Smooth muscle cell of the brain vasculature (primary cell): Measurements from ENCODE around the gene TRAF2.

Experiments
- DNase-seq: peaks from one replicate; pipeline ENCODE4 v3.0.0-alpha.2; 2012; ENCODE audit warnings: low read depth, low spot score

Gene TRAF2

DNA sequence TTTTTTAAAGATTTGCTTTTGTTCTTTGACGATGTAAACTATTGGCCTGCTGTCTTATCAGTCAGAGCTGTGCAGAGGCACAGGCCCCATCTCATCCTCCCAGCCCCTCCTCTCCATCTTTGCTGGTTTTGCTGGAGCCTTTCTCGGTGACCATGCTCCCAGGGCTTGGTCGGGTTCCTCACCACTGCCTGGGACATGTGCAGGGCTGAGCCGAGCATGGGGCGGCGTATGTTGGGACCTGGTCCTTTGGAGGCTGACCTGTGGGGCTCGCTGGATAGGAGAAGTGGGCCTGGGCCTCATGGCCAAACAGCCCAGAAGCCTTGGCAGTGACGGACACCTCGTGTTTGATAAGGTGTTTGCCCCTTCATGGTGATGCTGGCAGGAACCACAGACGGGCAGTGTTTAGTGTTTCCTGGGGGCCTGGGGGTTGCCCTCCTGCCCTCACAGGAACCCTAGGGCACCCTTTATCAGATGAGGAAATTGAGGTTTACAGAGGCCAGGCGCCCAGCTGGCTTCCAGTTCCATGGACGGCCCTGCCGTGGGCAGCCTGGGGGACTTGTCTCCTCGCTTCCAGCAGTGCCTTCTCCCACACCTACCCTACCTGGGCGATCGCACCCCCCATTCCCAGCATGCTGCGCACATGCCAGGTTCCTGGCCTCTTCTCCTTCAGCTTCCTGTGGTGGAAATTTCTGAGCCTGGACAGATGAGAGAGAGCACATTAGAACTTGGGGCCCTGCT, 27.6 kb downstream of the TRAF2 start:
- DNase-seq = no peak

GRCh38 chr9:136915632-136916329, 29.5 kb downstream of the TRAF2 start:
- DNase-seq = no peak

- DNase-seq = no peak
These were observed 30.2 kb downstream of the TRAF2 start for GRCh38 chr9:136916330-136917184.

DNA sequence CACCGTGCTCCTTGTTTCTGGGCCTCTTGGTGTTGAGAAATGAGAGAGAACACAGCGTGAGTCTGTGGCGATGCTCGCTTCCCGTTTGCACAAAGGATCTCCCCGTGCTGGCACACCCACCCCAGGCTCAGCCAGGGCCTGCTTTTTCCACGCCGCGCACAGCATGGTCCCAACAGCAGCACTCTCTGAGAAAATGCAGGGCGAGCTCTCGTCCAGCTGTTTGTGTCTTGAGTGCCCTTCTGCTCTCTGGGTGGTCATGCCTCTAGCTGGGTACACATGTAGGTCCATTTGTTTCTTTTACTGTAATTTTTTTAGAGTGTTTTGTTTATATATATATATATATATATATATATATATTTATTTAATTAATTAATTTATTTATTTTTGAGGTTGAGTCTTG, 31.6 kb downstream of the TRAF2 start:
- DNase-seq = no peak

GRCh38 chr9:136920069-136920468, 33.8 kb downstream of the TRAF2 start:
- no peak for DNase-seq

DNA sequence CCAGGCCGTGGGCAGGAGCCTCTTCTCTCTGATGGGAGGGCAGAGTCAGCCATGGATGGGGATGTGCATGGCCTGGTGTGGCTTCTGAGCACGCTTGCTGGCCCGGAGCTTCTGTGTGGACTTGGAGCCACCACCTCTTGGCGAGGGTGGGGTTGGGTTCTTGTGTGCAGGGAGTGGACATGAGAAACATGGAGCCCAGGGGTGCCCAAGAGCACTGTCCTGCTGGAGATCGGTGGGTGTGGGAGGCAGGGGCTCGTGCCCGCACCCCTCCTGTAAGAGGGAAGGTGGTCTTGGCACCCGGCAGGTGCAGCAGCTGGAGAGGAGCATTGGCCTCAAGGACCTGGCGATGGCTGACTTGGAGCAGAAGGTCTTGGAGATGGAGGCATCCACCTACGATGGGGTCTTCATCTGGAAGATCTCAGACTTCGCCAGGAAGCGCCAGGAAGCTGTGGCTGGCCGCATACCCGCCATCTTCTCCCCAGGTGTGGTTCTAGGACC, 34.5 kb downstream of the TRAF2 start:
- no peak for DNase-seq

DNA sequence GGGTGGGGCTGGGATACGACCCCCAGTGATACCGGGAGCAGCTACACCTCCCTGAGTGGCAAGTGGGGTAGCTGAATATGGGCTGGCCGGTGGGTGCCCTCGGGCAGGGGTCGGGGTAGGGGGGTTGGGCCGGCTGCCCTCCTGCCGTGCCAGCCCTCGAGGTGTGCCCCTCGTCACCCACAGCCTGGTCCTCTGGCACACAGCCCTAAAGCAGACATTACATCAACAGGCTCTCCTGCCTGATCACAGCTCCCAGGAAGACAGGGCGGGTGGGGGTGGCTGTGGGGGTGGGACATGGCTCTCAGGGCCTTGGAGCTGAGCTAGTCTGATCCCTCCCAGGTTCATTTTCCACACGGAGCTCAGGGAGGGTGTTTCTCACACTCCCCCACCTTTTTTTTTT, 35.0 kb downstream of the TRAF2 start:
- no peak for DNase-seq

DNA sequence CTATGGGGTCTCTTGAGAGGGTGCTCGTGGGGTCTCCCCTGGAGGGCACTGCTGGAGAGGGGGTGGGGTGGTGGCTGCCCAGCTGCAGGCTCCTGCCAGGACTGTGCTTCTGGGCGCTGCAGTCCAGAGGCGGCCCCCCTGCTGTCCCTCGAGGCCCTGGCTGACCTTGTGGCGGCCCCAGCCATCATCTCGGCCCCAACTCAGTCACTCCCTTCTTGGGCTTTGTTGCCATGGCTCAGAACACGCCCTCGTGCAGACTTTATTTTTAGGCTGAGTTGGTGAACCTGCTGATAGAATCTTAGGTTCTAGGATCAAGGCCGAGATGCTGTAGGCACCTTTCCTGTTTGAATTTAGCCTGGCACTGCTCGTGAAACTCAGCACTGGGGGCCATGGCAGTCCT, 35.4 kb downstream of the TRAF2 start:
- DNase-seq = no peak

DNA sequence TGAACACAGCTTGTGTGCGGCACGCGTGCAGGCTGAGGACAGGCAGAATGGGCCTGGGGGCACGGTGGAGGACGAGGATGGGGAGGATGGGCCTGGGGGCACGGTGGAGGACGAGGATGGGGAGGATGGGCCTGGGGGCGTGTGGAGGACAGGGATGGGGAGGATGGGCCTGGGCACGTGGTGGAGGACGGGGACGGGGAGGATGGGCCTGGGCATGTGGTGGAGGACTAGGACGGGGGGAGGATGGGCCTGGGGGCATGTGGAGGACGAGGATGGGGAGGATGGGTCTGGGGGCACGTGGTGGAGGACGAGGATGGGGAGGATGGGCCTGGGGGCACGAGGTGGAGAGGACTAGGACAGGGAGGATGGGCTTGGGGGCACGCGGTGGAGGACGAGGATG, 36.2 kb downstream of the TRAF2 start:
- DNase-seq = no peak

DNA sequence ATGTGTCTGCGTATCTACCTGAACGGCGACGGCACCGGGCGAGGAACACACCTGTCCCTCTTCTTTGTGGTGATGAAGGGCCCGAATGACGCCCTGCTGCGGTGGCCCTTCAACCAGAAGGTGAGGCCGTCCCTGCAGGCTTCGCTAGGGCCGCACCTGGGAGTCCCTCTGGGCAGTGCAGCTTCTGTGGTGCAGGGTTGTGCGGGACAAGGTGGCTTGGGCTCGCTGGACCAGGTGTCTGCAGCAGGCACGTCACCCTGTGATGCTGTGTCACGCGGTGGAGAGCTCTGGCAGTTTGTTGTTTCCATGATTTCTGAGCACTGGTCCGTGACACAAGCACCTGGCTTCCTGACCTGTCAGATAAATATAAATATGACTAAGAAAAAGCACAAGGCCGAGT, 37.6 kb downstream of the TRAF2 start:
- DNase-seq = no peak

- no peak for DNase-seq
These were observed 39.3 kb downstream of the TRAF2 start for GRCh38 chr9:136925414-136926153.

- DNase-seq = no peak
These were observed 39.9 kb downstream of the TRAF2 start for GRCh38 chr9:136926154-136926704.

GRCh38 chr9:136926749-136927148, 40.4 kb downstream of the TRAF2 start:
- no peak for DNase-seq

GRCh38 chr9:136927343-136928271, 41.3 kb downstream of the TRAF2 start:
- DNase-seq = no peak

DNA sequence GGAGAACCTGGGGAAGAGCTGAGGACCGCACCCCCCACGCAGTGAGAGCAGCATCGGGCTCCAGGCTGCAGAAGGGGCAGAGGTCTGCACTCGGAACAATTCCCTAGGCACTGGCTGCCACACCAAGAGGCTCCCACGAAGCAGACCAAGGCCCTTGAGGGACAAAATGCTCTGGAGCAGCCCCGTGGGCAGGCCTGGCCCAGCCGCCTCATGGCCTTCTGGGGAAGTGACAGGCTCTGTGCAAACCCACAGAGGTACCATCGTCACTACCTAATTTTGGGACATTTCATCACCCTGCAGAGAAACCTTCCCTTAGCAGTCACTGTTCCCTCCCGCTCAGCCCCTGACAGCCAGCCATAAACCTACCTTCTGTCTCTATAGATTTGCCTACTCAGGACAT, 42.3 kb downstream of the TRAF2 start:
- DNase-seq = no peak

DNA sequence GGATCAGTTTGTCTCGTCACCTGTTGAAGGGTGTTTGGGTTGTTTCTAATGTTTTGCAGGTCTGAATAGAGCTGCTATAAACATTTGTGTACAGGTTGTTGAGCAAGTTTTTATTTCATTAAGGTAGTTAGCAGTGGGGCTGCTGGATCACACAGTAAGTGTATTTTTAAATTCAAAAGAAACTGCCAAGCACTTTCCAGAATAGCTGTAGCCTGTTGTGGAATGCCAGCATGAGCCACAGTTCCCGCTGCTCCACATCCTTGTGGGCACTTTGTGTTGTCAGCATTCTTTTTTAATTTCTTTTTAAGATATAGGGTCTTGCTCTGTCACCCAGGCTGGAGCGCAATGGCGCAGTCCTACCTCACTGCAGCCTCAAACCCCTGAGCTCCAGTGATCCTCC, 43.7 kb downstream of the TRAF2 start:
- no peak for DNase-seq

- no peak for DNase-seq
These were observed 45.4 kb downstream of the TRAF2 start for GRCh38 chr9:136931611-136932130.

DNA sequence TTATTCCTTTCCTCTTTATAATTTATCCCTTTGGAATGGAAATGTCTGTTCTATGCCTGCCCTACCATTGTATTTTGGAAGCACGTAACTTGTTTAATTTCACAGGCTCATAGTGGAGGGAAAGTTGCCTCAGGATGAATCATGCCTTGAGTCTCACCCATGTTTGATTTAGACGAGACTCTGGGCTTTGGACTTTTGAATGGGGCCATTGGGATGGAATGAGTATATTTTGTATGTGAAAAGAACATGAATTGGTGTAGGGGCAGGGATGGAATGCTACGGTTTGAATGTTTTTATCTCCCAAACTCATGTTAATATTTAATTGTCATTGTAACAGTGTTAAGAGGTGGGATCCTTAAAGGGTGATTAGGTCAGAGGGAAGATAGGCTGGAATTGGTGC, 48.0 kb downstream of the TRAF2 start:
- no peak for DNase-seq

DNA sequence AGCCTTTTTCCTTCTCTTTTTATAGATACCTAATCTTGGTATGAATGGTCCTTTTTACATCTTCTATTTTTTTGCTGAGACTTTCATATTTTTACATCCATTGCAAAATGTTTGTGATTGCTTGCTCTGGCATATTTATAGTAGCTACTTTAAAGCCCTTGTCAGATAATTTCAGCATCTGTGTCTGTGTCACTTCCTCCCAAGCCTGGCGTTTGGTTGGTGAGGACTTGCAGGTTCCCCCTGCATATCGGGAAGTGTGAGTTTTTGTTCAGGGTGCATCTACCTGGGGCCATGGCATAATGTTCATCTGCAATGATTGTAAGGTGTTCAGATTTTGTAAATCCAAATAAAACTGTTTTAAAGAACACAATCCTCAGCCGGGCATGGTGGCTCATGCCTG, 49.3 kb downstream of the TRAF2 start:
- no peak for DNase-seq

- DNase-seq = no peak
These were observed 50.4 kb downstream of the TRAF2 start for GRCh38 chr9:136936645-136937170.
